IPS DF 6.9 (cell line): ENCODE measurements around the gene ARMC10.
"Not testable (repeated sequence)": the region's sequence is repeated elsewhere in the genome, so short reads cannot be mapped to it uniquely, and the experiment has no call there.

Source experiments
- DNase-seq: peaks from one replicate; pipeline ENCODE4 v3.0.0-alpha.2; 2013; ENCODE audit warnings: low read depth, low spot score
- H3K27ac ChIP-seq: one replicate; pipeline ENCODE4 v1.5.1; 2013; ENCODE audit warnings: low read length, control low read depth
- H3K27me3 ChIP-seq: 2 replicates; pipeline ENCODE4 v1.6.1; 2013; ENCODE audit warnings: mild to moderate bottlenecking, low read length; ENCODE audit not compliant: control insufficient read depth, insufficient read depth
- H3K36me3 ChIP-seq: 2 replicates; pipeline ENCODE4 v1.6.1; 2013; ENCODE audit warnings: low read length; ENCODE audit not compliant: control insufficient read depth, insufficient read depth
- H3K4me1 ChIP-seq: 2 replicates; pipeline ENCODE4 v1.6.1; 2013; ENCODE audit warnings: low read length; ENCODE audit not compliant: control insufficient read depth, insufficient read depth
- H3K4me3 ChIP-seq: 2 replicates; pipeline ENCODE4 v1.5.1; 2013; ENCODE audit warnings: mild to moderate bottlenecking, low read length
- H3K9me3 ChIP-seq: 2 replicates; pipeline ENCODE4 v1.6.1; 2013; ENCODE audit warnings: low read length, inconsistent platforms; ENCODE audit not compliant: control insufficient read depth, insufficient read depth
- WGBS: extraction: QIAGEN DNeasy Blood & Tissue Kit; methylation state at CpG from one replicate; pipeline ENCODE4 v1.1.7; 2013; ENCODE audit warnings: mixed read lengths, missing lambda C conversion rate; ENCODE audit not compliant: insufficient read length, insufficient coverage; 5-methylcytosine and 5-hydroxymethylcytosine counted together

Gene ARMC10

DNA sequence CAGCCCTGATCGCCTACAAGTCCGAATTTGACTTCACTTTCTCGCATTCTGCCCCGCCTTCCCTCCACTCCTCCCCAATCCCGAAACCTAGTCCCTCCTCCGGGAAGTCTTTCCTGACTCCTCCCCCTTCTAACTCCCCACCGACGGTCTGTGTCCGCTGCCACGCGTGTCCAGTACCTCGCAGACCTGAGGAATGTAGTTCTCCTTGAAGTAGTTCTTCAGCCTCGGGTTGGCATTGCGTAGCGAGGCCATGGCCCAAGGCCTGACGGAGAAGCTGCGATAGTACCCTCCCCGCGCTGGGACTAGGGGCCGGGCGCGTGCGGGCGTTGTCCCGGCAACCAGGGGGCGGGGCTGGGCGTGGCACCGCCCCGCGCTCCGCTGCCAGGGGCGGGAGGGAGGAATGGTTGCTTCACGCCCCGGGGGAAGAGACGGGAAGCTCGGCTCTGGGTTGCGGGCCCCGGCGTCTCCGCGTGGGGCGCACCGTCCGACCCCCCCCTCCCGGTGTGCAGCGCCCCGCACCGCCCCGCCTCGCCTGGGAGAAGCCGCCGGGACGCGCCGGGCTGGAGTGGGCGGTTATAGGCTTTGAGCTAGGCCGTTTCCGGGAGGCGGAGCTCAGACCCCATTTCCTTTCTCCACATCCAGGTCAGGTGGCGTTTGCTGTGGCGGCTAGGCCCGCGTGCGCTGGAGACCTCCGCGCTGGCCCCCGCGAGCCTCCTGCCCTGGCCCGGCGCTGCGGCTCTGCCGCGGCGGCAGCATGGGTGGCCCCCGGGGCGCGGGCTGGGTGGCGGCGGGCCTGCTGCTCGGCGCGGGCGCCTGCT is at the start of gene ARMC10, which contains the start of gene FBXL13:
TSS of gene ARMC10 (plus strand) at position 622 of the 818 bp plus-strand sequence. CDS start at position 755, 133 bp downstream.
TSS of gene FBXL13 (minus strand) at position 278 of the 818 bp plus-strand sequence.
- no CpG with 5 or more reads among the region's 83 CpGs for WGBS
- no peaks in the 10 kb centered on the region for H3K9me3 ChIP-seq
- peak; percentile 68 for DNase-seq
- no peaks in the 10 kb centered on the region for H3K27me3 ChIP-seq
- H3K27ac ChIP-seq = no peak within 1 kb of the TSS
- H3K36me3 ChIP-seq = no peaks in the 10 kb centered on the region
- peak within 1 kb of the TSS; percentile 87; the same call in 1 of the 2 replicates for H3K4me3 ChIP-seq
- H3K4me1 ChIP-seq = no peaks in the 10 kb centered on the region

DNA sequence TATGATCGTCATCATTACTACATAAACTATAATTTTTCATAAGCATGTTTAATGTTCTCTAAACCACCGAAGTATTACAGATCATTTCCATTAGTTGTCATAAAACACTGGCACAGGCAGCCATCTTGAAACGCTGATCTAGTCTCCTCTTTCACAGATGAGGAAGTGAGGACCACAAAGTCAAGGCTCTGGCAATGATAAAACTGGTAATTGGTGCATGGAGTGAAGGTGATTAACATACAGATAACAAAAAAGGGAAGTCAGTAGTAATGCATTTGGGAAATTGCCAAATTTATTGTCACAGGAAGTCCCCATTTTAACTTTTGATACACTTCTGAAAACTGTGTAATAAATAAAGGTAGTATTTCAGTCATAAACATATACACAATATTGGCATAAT is 49.6 kb upstream of the ARMC10 start:
- 83% methylated on average over 2 of the region's 3 CpGs for WGBS

GRCh38 chr7:103031024-103031423 is 43.9 kb upstream of the ARMC10 start:
- Histone ChIP-seq H3K27ac (no peak overlapping the region), H3K27me3 (no peaks in the 10 kb centered on the region), H3K4me1 (no peaks in the 10 kb centered on the region), H3K4me3 (no peak overlapping the region), H3K36me3 (no peaks in the 10 kb centered on the region), H3K9me3 (no peaks in the 10 kb centered on the region)
- DNase-seq = no peak
- WGBS = no CpG with 5 or more reads among the region's 1 CpG

More for the DNA sequence above, 49.6 kb upstream of the ARMC10 start:
- Histone ChIP-seq H3K27ac (no peak overlapping the region), H3K9me3 (no peaks in the 10 kb centered on the region), H3K36me3 (no peaks in the 10 kb centered on the region), H3K4me1 (no peaks in the 10 kb centered on the region), H3K4me3 (no peak overlapping the region), H3K27me3 (no peaks in the 10 kb centered on the region)
- DNase-seq = no peak

GRCh38 chr7:103031781-103032180 is 43.2 kb upstream of the ARMC10 start:
- no peaks in the 10 kb centered on the region for H3K4me1 ChIP-seq
- no peaks in the 10 kb centered on the region for H3K9me3 ChIP-seq
- H3K36me3 ChIP-seq = no peaks in the 10 kb centered on the region
- no peaks in the 10 kb centered on the region for H3K27me3 ChIP-seq
- DNase-seq = no peak
- H3K4me3 ChIP-seq = no peak overlapping the region
- no peak overlapping the region for H3K27ac ChIP-seq
- 100% methylated on average over 1 of the region's 1 CpG for WGBS

DNA sequence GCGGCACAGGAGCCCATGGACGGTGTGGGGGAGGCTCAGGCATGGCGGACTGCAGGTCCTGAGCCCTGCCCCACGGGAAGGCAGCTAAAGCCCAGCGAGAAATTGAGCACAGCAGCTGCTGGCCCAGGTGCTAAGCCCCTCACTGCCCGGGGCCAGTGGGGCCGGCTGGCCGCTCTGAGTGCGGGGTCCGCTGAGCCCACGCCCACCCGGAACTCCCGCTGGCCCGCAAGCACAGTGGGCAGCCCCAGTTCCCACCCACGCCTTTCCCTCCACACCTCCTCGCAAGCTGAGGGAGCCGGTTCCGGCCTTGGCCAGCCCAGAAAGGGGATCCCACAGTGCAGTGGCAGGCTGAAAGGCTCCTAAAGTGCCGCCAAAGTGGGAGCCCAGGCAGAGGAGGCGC is 40.6 kb upstream of the ARMC10 start:
- H3K4me3 ChIP-seq, H3K27me3 ChIP-seq, H3K36me3 ChIP-seq, H3K27ac ChIP-seq, H3K9me3 ChIP-seq, H3K4me1 ChIP-seq, DNase-seq: not testable (repeated sequence)
- WGBS = no CpG with 5 or more reads among the region's 20 CpGs

DNA sequence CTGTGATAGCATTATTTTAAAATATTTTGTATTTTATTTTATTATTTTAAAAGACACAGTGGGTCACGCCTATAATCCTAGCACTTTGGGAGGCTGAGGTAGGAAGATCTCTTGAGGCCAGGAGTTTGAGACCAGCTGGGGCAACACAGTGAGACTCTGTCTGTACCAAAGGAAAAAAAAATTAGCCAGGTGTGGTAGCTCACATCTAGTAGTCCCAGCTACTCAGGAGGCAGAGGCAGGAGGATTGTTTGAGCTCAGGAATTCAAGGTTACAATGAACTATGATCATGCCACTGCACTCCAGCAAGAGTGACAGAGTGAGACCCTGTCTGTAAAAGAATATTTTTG is 37.5 kb upstream of the ARMC10 start:
- no CpG with 5 or more reads among the region's 1 CpG for WGBS
- Histone ChIP-seq H3K4me1 (peaks cover 2% of the 10 kb centered on the region; the same call in 1 of the 2 replicates), H3K27me3 (no peaks in the 10 kb centered on the region), H3K9me3 (no peaks in the 10 kb centered on the region), H3K4me3 (no peak overlapping the region), H3K27ac (no peak overlapping the region), H3K36me3 (no peaks in the 10 kb centered on the region)
- DNase-seq = no peak

DNA sequence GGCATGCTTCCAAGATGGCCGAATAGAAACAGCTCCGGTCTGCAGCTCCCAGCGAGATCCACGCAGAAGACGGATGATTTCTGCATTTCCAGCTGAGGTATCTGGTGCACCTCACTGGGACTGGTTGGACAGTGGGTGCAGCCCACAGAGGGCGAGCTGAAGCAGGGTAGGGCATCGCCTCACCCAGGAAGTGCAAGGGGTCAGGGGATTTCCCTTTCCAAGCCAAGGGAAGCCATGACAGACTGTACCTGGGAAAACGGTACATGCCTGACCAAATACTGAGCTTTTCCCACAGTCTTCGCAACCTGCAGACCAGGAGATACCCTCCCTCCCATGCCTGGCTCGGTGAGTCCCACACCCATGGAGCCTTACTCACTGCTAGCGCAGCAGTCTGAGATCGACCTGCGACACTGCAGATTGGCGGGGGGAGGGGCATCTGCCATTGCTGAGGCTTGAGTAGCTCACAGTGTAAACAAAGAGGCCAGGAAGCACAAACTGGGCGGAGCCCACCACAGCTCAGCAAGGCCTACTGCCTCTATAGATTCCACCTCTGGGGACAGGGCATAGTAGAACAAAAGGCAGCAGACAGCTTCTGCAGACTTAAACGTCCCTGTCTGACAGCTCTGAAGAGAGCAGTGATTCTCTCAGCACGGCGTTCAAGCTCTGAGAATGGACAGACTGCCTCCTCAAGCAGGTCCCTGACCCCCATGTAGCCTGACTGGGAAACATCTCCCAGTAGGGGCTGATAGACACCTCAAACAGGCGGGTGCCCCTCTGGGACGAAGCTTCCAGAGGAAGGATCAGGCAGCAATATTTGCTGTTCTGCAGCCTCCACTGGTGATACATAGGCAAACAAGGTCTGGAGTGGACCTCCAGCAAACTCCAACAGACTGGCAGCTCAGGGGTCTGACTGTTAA is 36.9 kb upstream of the ARMC10 start:
- WGBS = no CpG with 5 or more reads among the region's 20 CpGs
- not testable (repeated sequence) for H3K27me3 ChIP-seq, H3K4me1 ChIP-seq, H3K4me3 ChIP-seq, H3K9me3 ChIP-seq, H3K27ac ChIP-seq, DNase-seq, H3K36me3 ChIP-seq

DNA sequence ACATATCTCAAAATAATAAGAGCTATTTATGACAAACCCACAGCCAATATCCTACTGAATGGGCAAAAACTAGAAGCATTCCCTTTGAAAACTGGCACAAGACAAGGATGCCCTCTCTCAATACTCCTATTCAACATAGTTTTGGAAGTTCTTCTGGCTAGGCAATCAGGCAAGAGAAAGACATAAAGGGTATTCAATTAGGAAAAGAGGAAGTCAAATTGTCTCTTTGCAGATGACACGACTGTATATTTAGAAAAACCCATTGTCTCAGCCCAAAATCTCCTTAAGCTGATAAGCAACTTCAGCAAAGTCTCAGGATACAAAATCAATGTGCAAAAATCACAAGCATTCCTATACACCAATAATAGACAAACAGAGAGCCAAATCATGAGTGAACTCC is 33.1 kb upstream of the ARMC10 start:
- H3K27ac ChIP-seq, H3K4me1 ChIP-seq, H3K4me3 ChIP-seq, H3K36me3 ChIP-seq, H3K9me3 ChIP-seq, H3K27me3 ChIP-seq, DNase-seq: not testable (repeated sequence)
- WGBS = no CpG with 5 or more reads among the region's 1 CpG

DNA sequence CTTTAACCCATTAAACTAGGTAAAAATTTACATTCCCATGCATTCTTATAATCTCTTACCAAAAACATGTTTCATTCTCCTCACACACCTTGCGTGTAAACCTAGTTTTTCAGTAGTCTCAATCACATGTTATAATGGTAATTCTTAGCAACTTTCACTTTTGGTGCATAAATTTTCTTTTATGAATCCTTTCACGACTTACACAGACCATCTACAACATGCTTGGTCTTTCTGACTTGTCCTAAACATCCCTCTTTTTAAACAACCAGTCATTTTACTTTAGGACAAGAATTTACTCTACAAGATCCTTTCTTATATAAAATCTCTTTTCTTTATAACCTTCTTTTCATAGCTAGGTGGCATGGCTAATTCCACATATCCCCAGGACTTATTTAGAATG is 26.1 kb upstream of the ARMC10 start:
- Histone ChIP-seq H3K27ac (no peak overlapping the region), H3K4me3 (no peak overlapping the region), H3K9me3 (no peaks in the 10 kb centered on the region; the same call in 1 of the 2 replicates), H3K4me1 (no peaks in the 10 kb centered on the region), H3K36me3 (no peaks in the 10 kb centered on the region), H3K27me3 (no peaks in the 10 kb centered on the region)
- no peak for DNase-seq
- WGBS = no CpG with 5 or more reads among the region's 2 CpGs

DNA sequence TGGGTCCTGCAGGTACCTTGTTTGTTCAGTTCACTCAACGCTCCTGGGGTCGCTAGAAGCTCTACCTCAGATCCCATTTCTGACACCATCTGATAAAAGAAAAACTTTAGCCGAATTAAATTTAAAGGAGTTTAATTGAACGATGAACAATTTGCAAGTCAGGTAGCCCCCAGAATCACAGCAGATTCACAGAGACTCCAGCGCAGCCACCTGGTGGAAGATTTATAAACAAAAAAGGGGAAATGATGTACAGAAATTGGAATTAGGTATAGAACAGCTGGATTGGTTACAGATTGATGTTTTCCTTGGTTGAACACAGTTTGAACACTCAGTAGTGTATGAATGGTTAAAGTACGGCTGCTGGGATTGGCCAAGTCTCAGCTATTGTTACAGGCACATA is 23.4 kb upstream of the ARMC10 start:
- H3K36me3 ChIP-seq = no peaks in the 10 kb centered on the region
- no peaks in the 10 kb centered on the region for H3K4me1 ChIP-seq
- WGBS = no CpG with 5 or more reads among the region's 6 CpGs
- DNase-seq = no peak
- no peaks in the 10 kb centered on the region for H3K27me3 ChIP-seq
- H3K4me3 ChIP-seq = no peak overlapping the region
- H3K9me3 ChIP-seq = no peaks in the 10 kb centered on the region; the same call in 1 of the 2 replicates
- H3K27ac ChIP-seq = no peak overlapping the region
